Sigmoid colon (tissue), 7 donors: Measurements from ENCODE around the gene JUND. TPM values are rescaled to one million over a fixed set of nuclear protein-coding genes. Genes with fewer than 3 reads are reported as not detected.
"Not testable (repeated sequence)": the region's sequence is repeated elsewhere in the genome, so short reads cannot be mapped to it uniquely, and the experiment has no call there.

ENCODE experiments used
- DNase-seq: peaks from one replicate; pipeline ENCODE4 v3.0.0-alpha.2; 2019
- H3K27ac ChIP-seq, 4 donors: fragments of 200-600 bp; sonication (generic); one replicate each; pipeline ENCODE4 v1.5.1; 2016 to 2019; ENCODE audit warnings: mild to moderate bottlenecking in 1 of 4
- H3K27me3 ChIP-seq, 3 donors: fragments of 200-600 bp; sonication (generic); one replicate each; pipeline ENCODE4 v1.5.1; 2019; ENCODE audit warnings: mild to moderate bottlenecking in 1 of 3
- H3K36me3 ChIP-seq, 4 donors: fragments of 200-600 bp; sonication (generic); one replicate each; pipeline ENCODE4 v1.5.1; 2016 to 2019
- H3K4me1 ChIP-seq, 4 donors: fragments of 200-600 bp; sonication (generic); one replicate each; pipeline ENCODE4 v1.5.1; 2017 to 2019
- H3K4me3 ChIP-seq, 4 donors: fragments of 200-600 bp; sonication (generic); one replicate each; pipeline ENCODE4 v1.5.1; 2017 to 2019; ENCODE audit warnings: mild to moderate bottlenecking in 2 of 4, moderate library complexity in 1 of 4
- H3K9me3 ChIP-seq, 4 donors: fragments of 200-600 bp in 3 of 4; sonication (generic) in 3 of 4; one replicate each; pipeline versions ENCODE4 v1.5.1 to v1.6.1; 2013 to 2019
- CTCF ChIP-seq, 4 experiments: fragments of 450-650 bp in 3 of 4; fragments of 200-600 bp in 1 of 4; IDR thresholded peaks; one replicate each; pipeline ENCODE4 v1.5.1; 2016 to 2019; ENCODE audit warnings: antibody characterized with exemption in 4 of 4, mild to moderate bottlenecking in 3 of 4, moderate library complexity in 2 of 4
- EP300 ChIP-seq, 4 donors: sonication (generic); formaldehyde crosslinking; IDR thresholded peaks; one replicate each; pipeline ENCODE4 v1.6.1; 2017; ENCODE audit warnings: antibody characterized with exemption in 4 of 4
- POLR2A ChIP-seq, 2 donors: fragments of 450-650 bp; IDR thresholded peaks; one replicate each; pipeline ENCODE4 v1.6.1; 2016; ENCODE audit warnings: antibody characterized with exemption in 2 of 2, mild to moderate bottlenecking in 2 of 2, moderate library complexity in 2 of 2
- POLR2AphosphoS5 ChIP-seq, 4 donors: sonication (generic); formaldehyde crosslinking; IDR thresholded peaks; one replicate each; pipeline ENCODE4 v1.6.1; 2017; ENCODE audit warnings: antibody characterized with exemption in 4 of 4
- WGBS, 2 donors: extraction: QIAGEN DNeasy Blood & Tissue Kit; methylation state at CpG; one replicate each; pipeline ENCODE4 v1.1.7; 2013; 5-methylcytosine and 5-hydroxymethylcytosine counted together
- intact Hi-C: fragments of 100-400 bp; cut with DNase I; formaldehyde crosslinking; loops from one replicate; pipeline ENCODE4 v1.15.1; 2023
- polyA plus RNA-seq, 3 donors: library from polyadenylated mRNA; stranded (reverse); fragments of 200-250 nt; gene quantifications; one replicate each; pipeline ENCODE4 v1.2.3, GENCODE V29; 2013
- total RNA-seq, 4 donors: library from RNA; depleted of rRNA; stranded (reverse); fragments of >200 nt; gene quantifications; one replicate each; pipeline ENCODE4 v1.1.0, GENCODE V29; 2016
- donor health status: healthy with polysubstance abuse.
- donor health status: Bipolar disorder and iron deficiency.
- donor health status: healthy.

Gene JUND
- total and polyA plus RNA-seq, 7 donors: 163 to 369 (median 180) TPM

- Histone ChIP-seq H3K27me3 (no peaks in the 10 kb centered on the region), H3K4me1 (peaks cover 0 to 33% (median 32%) of the 10 kb centered on the region in 4 donors), H3K27ac (no peak overlapping the region), H3K4me3 (no peak overlapping the region), H3K9me3 (no peaks in the 10 kb centered on the region), H3K36me3 (no peaks in the 10 kb centered on the region)
- intact Hi-C loops: loop anchor here (5.0 kb wide), 1 partner anchor 34 kb away; no protein-coding TSS in a partner anchor
- 88 to 94% methylated on average over 5 of the region's 5 CpGs for WGBS, 2 donors
- no peak for DNase-seq
- TF ChIP-seq EP300 (IDR thresholded peaks at IDR 0.05) (no peak), POLR2A (IDR thresholded peaks at IDR 0.05) (no peak), CTCF (IDR thresholded peaks at IDR 0.05) (no peak), POLR2AphosphoS5 (IDR thresholded peaks at IDR 0.05) (no peak)
Measured at GRCh38 chr19:18326772-18327171, 45.4 kb upstream of the JUND start.

- intact Hi-C loops, H3K4me3 ChIP-seq, H3K36me3 ChIP-seq, DNase-seq, H3K27me3 ChIP-seq, H3K9me3 ChIP-seq: not testable (repeated sequence)
- 40 to 61% methylated on average over 6 of the region's 6 CpGs for WGBS, 2 donors
- peaks cover 0 to 44% (median 42%) of the 10 kb centered on the region in 4 donors for H3K4me1 ChIP-seq
- peak overlapping the region; percentile 90 to 93 (median 92) for H3K27ac ChIP-seq
Measured at GRCh38 chr19:18324373-18324731, 42.9 kb upstream of the JUND start.

- Histone ChIP-seq H3K4me1 (peaks cover 0 to 45% (median 37%) of the 10 kb centered on the region in 4 donors), H3K4me3 (peak within 1 kb of the TSS; percentile 61 to 91 (median 84)), H3K27ac (peak within 1 kb of the TSS; percentile 90 to 93 (median 92)), H3K27me3 (no peaks in the 10 kb centered on the region), H3K9me3 (no peaks in the 10 kb centered on the region), H3K36me3 (no peaks in the 10 kb centered on the region)
- DNase-seq: peak; percentile 99
- WGBS, 2 donors: 0 to 1% methylated on average over 75 of the region's 75 CpGs
- no peak for TF ChIP-seq EP300 (IDR thresholded peaks at IDR 0.05)
- peak; percentile 89 to 98 (median 91) for TF ChIP-seq POLR2AphosphoS5 (IDR thresholded peaks at IDR 0.05)
- TF ChIP-seq POLR2A (IDR thresholded peaks at IDR 0.05): peak; percentile 53 to 75
- TF ChIP-seq CTCF (IDR thresholded peaks at IDR 0.05): no peak
- intact Hi-C loops: loop anchor here (1.0 to 2.0 kb wide), 3 partner anchors 16 to 118 kb away; partner anchors contain the start of gene RAB3A
Measured at GRCh38 chr19:18322759-18323460, 41.5 kb upstream of the JUND start, which contains the start of gene LSM4. TSS of gene LSM4 (minus strand) at chr19:18323076. CDS start at chr19:18323020, 56 bp downstream.

GRCh38 chr19:18322318-18322758 is 40.9 kb upstream of the JUND start:
- intact Hi-C loops: loop anchor here (2.0 kb wide), 2 partner anchors 16 to 118 kb away; partner anchors contain the start of gene RAB3A
- no peak for DNase-seq
- WGBS, 2 donors: 1% methylated on average over 7 of the region's 7 CpGs

More at GRCh38 chr19:18322318-18322758, 40.9 kb upstream of the JUND start:
- H3K4me1 ChIP-seq: peaks cover 0 to 50% (median 37%) of the 10 kb centered on the region in 4 donors
- no peaks in the 10 kb centered on the region for H3K9me3 ChIP-seq
- TF ChIP-seq CTCF (IDR thresholded peaks at IDR 0.05) (no peak), POLR2A (IDR thresholded peaks at IDR 0.05) (no peak), EP300 (IDR thresholded peaks at IDR 0.05) (no peak), POLR2AphosphoS5 (IDR thresholded peaks at IDR 0.05) (no peak)
- H3K36me3 ChIP-seq: no peaks in the 10 kb centered on the region
- H3K4me3 ChIP-seq: peak overlapping the region; percentile 61 to 91 (median 84)
- peak overlapping the region; percentile 90 to 93 (median 92) for H3K27ac ChIP-seq
- H3K27me3 ChIP-seq: no peaks in the 10 kb centered on the region
